ENCODE data around the gene ZNF618. TPM values are rescaled to one million over a fixed set of nuclear protein-coding genes. Genes with fewer than 3 reads are reported as not detected.

The ZNF618 gene
- total RNA-seq, 1 experiment from 2014 or later: 1.2 TPM

DNA sequence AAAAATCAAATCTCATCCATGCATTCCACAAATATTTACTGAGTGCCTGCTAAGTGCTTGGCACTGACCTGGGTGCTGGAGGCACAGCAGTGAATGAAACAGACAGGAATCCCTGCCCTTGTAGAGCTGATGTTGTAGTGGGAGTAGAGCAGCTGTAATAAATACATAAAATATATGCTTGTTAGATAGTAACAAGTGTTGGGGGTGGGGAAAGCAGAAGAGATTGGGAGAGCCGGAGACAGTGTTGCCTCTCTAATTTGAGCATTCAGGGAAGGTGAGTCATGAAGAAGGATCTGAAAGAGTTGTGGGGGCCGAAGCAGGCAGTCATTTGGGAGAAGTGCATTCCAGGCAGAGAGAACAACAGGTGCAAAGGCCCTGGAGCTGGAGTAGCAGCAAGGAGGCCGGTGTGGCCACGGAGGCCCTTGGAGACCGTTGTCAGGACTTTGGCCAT, 97.9 kb downstream of the ZNF618 start:
- Mint-ChIP-seq H3K9me3 (ENCODE audit: unreplicated experiment) (no peaks in the 10 kb centered on the region), H3K4me3 (ENCODE audit: unreplicated experiment) (no peak overlapping the region), H3K27ac (ENCODE audit: unreplicated experiment) (no peak overlapping the region), H3K36me3 (ENCODE audit: insufficient read depth, unreplicated experiment) (peaks cover 5% of the 10 kb centered on the region), H3K27me3 (ENCODE audit: insufficient read depth, unreplicated experiment) (no peaks in the 10 kb centered on the region), H3K4me1 (ENCODE audit: low read depth, unreplicated experiment) (peaks cover 8% of the 10 kb centered on the region)
- POLR2A ChIA-PET: no interaction called here
- DNase-seq: no peak
- no peak overlapping the region for H3K4me3 ChIP-seq (ENCODE audit: low read depth, low read length)
- TF ChIP-seq, protein P1, sequence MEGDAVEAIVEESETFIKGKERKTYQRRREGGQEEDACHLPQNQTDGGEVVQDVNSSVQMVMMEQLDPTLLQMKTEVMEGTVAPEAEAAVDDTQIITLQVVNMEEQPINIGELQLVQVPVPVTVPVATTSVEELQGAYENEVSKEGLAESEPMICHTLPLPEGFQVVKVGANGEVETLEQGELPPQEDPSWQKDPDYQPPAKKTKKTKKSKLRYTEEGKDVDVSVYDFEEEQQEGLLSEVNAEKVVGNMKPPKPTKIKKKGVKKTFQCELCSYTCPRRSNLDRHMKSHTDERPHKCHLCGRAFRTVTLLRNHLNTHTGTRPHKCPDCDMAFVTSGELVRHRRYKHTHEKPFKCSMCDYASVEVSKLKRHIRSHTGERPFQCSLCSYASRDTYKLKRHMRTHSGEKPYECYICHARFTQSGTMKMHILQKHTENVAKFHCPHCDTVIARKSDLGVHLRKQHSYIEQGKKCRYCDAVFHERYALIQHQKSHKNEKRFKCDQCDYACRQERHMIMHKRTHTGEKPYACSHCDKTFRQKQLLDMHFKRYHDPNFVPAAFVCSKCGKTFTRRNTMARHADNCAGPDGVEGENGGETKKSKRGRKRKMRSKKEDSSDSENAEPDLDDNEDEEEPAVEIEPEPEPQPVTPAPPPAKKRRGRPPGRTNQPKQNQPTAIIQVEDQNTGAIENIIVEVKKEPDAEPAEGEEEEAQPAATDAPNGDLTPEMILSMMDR (IDR thresholded peaks at IDR 0.05; ENCODE audit: insufficient read depth in 1 of 2, low read depth in 1 of 2, low read length in 1 of 2, severe bottlenecking in 1 of 2, unreplicated experiment in 1 of 2): no peak
- intact Hi-C loops (cut with micrococcal nuclease; ENCODE audit: unreplicated experiment): no loop called here
- peaks cover 5% of the 10 kb centered on the region; the same call in 1 of the 2 replicates for H3K4me1 ChIP-seq
- H3K36me3 ChIP-seq (ENCODE audit: control insufficient read depth, insufficient read depth, low read length): no peaks in the 10 kb centered on the region
- H3K9me3 ChIP-seq: no peaks in the 10 kb centered on the region
- CTCF ChIA-PET: no interaction called here
- no peaks in the 10 kb centered on the region for H3K27me3 ChIP-seq (replicated peaks; ENCODE audit: control insufficient read depth, insufficient read depth, low read length)
- BruUV-seq (replicated peaks): no TSS peak

DNA sequence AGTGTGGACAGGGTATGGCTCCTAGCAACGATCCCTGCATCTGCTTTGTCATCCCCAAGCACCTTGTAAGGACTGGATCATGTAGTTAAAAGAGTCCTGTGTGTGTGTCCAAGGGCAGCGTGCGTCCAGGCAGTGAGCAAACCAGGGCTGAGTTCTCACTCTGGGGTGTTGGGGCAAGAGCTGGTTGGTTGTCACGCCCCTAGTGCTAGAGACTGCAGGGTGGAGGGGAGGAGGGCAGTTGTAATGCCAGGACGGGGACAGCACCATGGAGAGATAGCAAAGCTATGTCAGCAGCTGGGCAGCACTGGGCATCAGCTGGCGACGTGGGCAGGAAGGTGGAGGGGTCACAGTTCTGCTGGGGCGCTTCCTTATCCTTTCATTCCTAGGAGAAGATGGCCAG, 100.8 kb downstream of the ZNF618 start:
- H3K9me3 Mint-ChIP-seq (ENCODE audit: unreplicated experiment): no peaks in the 10 kb centered on the region
- TF ChIP-seq, protein P1 (IDR thresholded peaks at IDR 0.05; ENCODE audit: insufficient read depth in 1 of 2, low read depth in 1 of 2, low read length in 1 of 2, severe bottlenecking in 1 of 2, unreplicated experiment in 1 of 2): no peak
- Histone ChIP-seq H3K4me1 (peaks cover 5% of the 10 kb centered on the region; the same call in 1 of the 2 replicates), H3K4me3 (ENCODE audit: low read depth, low read length) (no peak overlapping the region), H3K36me3 (ENCODE audit: control insufficient read depth, insufficient read depth, low read length) (no peaks in the 10 kb centered on the region), H3K9me3 (no peaks in the 10 kb centered on the region), H3K27me3 (replicated peaks; ENCODE audit: control insufficient read depth, insufficient read depth, low read length) (no peaks in the 10 kb centered on the region; the same call in 1 of the 2 replicates)
- ChIA-PET CTCF (no interaction called here), POLR2A (no interaction called here)
- intact Hi-C loops (cut with micrococcal nuclease; ENCODE audit: unreplicated experiment): no loop called here
- H3K4me1 Mint-ChIP-seq (ENCODE audit: low read depth, unreplicated experiment): peaks cover 8% of the 10 kb centered on the region
- H3K36me3 Mint-ChIP-seq (ENCODE audit: insufficient read depth, unreplicated experiment): peaks cover 5% of the 10 kb centered on the region
- no peak overlapping the region for H3K27ac Mint-ChIP-seq (ENCODE audit: unreplicated experiment)
- BruUV-seq (replicated peaks): no TSS peak
- no peak overlapping the region for H3K4me3 Mint-ChIP-seq (ENCODE audit: unreplicated experiment)
- H3K27me3 Mint-ChIP-seq (ENCODE audit: insufficient read depth, unreplicated experiment): no peaks in the 10 kb centered on the region
- no peak for DNase-seq

DNA sequence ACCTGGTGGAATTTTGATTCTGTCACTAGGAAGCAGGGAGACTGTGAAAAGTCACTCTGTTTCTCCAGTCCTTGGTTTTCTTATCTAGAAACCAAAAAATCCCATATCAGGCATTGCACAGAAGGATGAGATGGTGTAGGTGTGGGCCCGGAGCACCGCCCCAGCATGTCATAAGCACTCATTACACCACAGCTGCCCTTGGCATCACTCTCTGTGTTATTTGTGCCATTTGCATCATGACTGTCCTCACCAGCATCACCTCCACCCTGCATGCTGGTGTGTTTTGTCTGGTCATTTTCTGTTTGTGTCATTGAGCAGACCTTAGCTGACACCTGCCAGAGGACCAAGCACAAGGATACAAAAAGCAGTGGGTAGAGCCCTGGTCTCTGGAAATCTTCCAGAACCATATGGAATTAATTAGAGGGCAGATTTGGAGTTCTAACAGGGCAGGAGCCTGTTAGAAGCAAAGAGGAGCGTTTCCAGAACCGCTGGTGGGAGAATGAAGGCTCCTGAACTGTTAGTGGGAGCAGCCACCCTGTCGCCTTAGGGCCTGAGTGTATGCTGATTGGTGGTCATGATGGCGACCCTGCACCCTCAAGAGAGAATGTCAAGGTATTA, 102.7 kb downstream of the ZNF618 start:
- H3K9me3 Mint-ChIP-seq (ENCODE audit: unreplicated experiment): no peaks in the 10 kb centered on the region
- Histone ChIP-seq H3K27me3 (replicated peaks; ENCODE audit: control insufficient read depth, insufficient read depth, low read length) (no peaks in the 10 kb centered on the region; the same call in 1 of the 2 replicates), H3K36me3 (ENCODE audit: control insufficient read depth, insufficient read depth, low read length) (no peaks in the 10 kb centered on the region), H3K4me1 (no peaks in the 10 kb centered on the region; the same call in 1 of the 2 replicates), H3K9me3 (no peaks in the 10 kb centered on the region), H3K4me3 (ENCODE audit: low read depth, low read length) (no peak overlapping the region)
- intact Hi-C loops (cut with micrococcal nuclease; ENCODE audit: unreplicated experiment): no loop called here
- H3K27me3 Mint-ChIP-seq (ENCODE audit: insufficient read depth, unreplicated experiment): no peaks in the 10 kb centered on the region
- POLR2A ChIA-PET: no interaction called here
- CTCF ChIA-PET: no interaction called here
- H3K4me3 Mint-ChIP-seq (ENCODE audit: unreplicated experiment): no peak overlapping the region
- no peak overlapping the region for H3K27ac Mint-ChIP-seq (ENCODE audit: unreplicated experiment)
- H3K36me3 Mint-ChIP-seq (ENCODE audit: insufficient read depth, unreplicated experiment): peaks cover 5% of the 10 kb centered on the region
- TF ChIP-seq, protein P1 (IDR thresholded peaks at IDR 0.05; ENCODE audit: insufficient read depth in 1 of 2, low read depth in 1 of 2, low read length in 1 of 2, severe bottlenecking in 1 of 2, unreplicated experiment in 1 of 2): no peak
- no peak for DNase-seq
- peaks cover 5% of the 10 kb centered on the region for H3K4me1 Mint-ChIP-seq (ENCODE audit: low read depth, unreplicated experiment)
- BruUV-seq (replicated peaks): no TSS peak
